Measurements from ENCODE around the gene POLR3K. TPM values are rescaled to one million over a fixed set of nuclear protein-coding genes. Genes with fewer than 3 reads are reported as not detected.
A peak's percentile ranks its signal among the peaks of the same experiment; 100 is the strongest.

POLR3K gene
- total RNA-seq (ENCODE audit: insufficient read depth, low replicate concordance), result 0.72 TPM

GRCh38 chr16:53346-54236 lies at the start of gene POLR3K, which contains the start of gene SNRNP25:
Gene POLR3K, minus strand, starts transcription at chr16:53608. Its CDS starts 22 bp downstream, at chr16:53586.
Gene SNRNP25, plus strand, starts transcription at chr16:53828. Its CDS starts 189 bp downstream, at chr16:54017.
- DNase-seq (ENCODE audit: low spot score), result peak; percentile 99

DNA sequence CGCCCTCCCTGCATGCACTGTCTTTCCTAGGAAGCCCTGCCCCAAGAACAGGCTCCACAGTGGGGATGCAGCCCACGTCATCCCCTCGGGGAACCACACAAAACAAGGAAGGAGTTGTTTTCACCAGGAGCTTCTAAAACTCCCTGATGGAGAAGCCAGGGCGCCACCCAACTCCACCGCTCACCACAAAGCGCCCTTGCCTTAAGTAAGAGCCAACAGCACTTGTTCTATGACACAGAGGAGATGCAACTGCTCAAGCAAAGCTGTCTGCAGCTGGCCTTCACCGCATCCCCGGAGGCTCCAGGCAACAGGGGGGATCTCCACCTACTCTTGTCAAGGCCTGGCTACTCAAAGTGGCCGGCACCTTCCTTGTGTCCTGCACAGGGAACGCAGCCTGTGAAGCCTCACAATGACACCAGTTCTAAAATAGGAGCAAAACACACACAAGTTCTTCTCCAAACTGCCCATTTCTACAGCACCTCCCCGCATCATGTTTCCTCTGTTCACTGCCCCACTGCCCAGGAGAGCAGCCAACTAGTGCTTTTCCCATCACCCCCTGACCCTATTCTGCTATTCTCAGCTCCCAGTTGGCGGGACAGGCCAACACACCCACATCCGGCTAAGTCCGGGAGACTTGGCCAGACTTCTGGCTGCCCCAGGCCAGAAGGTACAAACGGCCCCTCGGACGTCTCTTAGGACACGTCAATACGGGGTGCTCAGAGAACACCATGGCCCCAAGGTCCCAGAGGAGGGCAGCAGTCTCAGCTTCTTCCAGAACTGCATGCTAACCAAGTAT lies 48.9 kb upstream of the POLR3K start:
- DNase-seq (ENCODE audit: low spot score), result no peak

DNA sequence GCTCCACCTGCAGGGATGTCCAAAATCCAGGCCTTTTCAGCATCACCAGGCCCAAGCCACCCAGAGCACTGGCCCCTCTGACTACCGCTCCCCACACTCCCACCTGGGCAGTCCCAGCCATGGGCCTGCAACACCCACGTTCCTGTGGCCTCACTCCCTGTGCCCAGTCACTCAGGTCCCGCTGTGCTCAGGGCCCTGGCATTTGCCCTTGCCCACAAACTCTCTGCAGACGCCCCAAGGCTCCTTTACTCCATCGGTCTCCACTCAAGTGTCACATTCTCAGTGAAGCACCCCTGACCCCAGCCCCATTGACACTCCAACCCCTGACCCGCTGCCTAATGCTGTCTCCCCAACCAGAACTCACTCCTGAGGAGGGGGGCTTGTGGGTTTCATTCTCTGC lies 48.2 kb upstream of the POLR3K start:
- DNase-seq (ENCODE audit: low spot score), result no peak

- DNase-seq (ENCODE audit: low spot score), result no peak
Observed at GRCh38 chr16:100989-101388, 47.6 kb upstream of the POLR3K start.

GRCh38 chr16:97822-98221 lies 44.4 kb upstream of the POLR3K start:
- no peak for DNase-seq (ENCODE audit: low spot score)

DNA sequence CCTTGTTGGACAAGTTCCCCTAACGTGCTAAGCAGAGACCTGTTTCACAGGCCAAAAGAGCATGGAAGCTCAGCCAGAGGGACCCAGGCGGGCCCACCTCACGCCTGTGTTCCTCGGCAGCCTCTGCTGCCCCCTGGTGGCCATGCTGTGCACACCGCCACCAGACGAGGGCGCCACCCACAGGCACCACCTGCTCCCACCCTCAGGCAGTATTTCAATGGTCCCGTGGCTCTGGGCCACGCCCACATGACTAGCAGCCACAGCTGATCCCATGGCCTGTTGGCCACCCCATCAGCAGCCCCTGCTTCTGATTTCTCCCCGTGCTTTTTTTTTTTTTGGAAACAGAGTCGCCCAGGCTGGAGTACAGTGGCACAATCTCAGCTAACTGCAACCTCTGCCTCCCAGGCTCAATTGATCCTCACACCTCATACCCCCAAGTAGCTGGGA lies 43.5 kb upstream of the POLR3K start:
- peak; percentile 68 for DNase-seq (ENCODE audit: low spot score)

- no peak for DNase-seq (ENCODE audit: low spot score)
Observed at GRCh38 chr16:94918-95265, 41.5 kb upstream of the POLR3K start.

- DNase-seq (ENCODE audit: low spot score), result no peak
Observed at GRCh38 chr16:92431-93339, 39.3 kb upstream of the POLR3K start.

DNA sequence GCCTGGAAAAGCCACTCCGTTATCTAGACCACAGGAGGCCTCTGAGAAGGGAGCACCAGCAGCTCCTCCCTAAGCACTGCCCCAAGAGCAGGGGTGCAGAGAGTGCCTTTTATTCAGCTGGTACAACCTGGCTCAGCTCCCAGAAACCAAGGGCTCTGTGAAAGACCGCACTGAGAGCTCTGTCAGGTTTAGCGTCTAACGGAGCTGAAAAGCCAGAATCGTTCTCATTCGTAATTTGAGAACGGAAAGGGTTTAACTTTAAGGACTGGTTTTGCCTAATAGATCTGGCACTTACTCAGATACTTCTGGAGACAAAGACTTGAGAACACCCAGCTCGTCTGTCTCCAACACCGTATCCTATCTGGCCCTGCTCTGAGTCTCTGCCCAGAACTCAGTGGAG lies 38.1 kb upstream of the POLR3K start:
- peak; percentile 71 for DNase-seq (ENCODE audit: low spot score)

DNA sequence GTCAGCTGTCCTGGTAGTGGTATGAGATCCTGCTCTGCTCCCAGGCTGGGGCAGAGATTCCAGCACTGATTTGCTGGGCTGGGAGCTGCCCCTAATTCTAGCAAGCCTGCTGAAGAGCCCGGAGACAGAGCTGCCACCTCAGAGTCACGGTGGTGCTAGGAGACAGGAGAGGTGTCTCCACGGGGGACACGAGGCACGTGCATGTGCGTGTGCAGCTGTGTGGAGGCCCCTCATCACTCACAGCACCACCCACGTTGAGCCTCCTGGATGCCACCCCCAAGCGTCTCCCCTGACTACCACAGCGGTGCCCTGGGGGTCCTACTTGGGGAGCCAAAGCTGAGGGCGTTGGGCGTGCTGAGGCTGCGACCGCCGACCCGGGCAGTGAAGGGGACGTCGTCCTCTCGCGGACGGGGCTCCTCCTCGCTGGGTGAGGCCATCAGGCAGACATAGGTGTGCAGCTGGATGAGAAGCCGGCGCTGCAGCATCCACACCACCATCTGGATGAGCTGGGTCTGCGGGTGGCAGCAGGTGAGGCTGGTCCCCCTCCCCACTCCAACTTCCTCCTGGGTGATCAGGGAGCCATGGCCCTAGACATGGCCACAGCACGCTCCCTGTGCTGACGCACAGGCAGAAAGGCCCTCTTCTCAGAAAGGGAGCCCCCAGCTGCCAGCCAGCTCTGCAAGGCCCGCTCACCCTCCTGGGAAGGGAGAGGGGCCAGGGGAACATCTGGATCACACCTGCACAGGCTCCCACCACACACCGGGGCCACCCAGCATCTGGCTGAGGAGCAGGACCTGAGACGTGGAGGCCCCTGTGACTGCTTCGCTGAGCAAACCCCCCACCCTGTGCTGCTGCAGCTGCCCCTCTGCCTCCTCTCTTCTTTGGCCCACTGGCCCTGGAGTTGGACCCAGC lies 36.2 kb upstream of the POLR3K start:
- no peak for DNase-seq (ENCODE audit: low spot score)

DNA sequence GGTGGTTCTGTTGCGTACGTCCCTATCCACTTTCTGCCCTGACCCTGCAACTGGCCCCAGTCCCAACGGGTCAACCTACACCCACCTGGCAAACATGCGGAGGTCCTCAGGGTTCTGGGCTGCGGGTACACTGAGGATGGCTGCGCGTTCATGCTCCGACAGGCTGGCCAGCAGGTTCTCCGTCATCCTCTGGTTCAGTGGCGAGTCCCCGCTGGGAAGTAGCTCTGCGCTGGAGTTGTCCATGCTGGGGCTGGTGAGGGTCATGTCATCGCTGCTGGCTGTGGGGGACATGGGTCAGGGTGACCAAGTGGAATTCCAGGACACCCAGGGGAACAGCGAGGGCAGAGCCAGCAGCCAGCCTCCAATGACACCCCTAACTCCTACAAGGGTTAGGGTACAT lies 35.2 kb upstream of the POLR3K start:
- no peak for DNase-seq (ENCODE audit: low spot score)

- no peak for DNase-seq (ENCODE audit: low spot score)
Observed at GRCh38 chr16:86483-86952, 33.1 kb upstream of the POLR3K start.

- no peak for DNase-seq (ENCODE audit: low spot score)
Observed at GRCh38 chr16:85865-86264, 32.5 kb upstream of the POLR3K start.

- DNase-seq (ENCODE audit: low spot score), result no peak
Observed at GRCh38 chr16:85407-85782, 32.0 kb upstream of the POLR3K start.

- peak; percentile 57 for DNase-seq (ENCODE audit: low spot score)
Observed at GRCh38 chr16:84718-85406, 31.5 kb upstream of the POLR3K start.

DNA sequence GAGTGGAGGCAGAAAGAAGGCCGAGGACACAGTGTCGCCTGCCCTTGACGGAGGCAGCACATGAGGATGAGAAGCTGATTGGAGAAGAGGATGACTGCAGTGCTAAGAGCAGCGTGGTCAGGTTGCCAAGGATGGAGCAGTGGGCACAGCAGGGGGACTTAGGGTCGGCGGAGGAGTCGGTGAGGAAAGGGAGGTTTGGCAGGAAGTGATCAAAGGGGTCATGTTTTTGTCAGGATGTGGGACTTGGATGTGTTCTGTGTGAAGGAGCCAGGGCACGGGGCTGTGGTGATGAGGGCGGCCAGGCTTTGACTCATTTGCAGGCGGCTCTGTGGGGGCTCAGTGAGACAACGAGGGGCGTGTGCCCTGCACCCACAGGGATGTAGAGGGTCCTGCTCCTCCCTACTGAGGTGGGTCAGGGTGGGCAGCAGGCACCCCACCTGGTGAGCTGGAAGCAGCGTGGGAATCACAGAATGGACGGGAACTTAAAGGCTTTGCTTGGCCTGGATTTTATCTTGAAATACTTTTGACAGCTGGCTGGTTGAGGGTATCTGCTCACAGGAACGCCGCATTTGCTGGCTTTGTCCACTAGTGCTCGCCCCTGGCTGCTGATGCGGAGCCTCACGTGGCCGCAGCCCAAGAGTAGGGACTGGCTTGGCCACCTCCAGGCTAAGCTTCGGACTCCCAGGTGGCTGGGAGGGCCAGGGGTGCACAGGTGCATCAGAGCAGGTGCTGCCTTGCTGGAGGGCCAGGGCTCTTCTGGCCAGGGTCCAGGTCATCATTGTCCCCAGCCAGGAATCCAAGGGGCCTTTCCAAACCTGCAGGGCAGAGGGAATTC lies 30.6 kb upstream of the POLR3K start:
- no peak for DNase-seq (ENCODE audit: low spot score)

- DNase-seq (ENCODE audit: low spot score), result no peak
Observed at GRCh38 chr16:83060-83603, 29.7 kb upstream of the POLR3K start.

All from umbilical cord (tissue), 2 donors.